ENCODE measurements around the gene SLC8A2.

DNA sequence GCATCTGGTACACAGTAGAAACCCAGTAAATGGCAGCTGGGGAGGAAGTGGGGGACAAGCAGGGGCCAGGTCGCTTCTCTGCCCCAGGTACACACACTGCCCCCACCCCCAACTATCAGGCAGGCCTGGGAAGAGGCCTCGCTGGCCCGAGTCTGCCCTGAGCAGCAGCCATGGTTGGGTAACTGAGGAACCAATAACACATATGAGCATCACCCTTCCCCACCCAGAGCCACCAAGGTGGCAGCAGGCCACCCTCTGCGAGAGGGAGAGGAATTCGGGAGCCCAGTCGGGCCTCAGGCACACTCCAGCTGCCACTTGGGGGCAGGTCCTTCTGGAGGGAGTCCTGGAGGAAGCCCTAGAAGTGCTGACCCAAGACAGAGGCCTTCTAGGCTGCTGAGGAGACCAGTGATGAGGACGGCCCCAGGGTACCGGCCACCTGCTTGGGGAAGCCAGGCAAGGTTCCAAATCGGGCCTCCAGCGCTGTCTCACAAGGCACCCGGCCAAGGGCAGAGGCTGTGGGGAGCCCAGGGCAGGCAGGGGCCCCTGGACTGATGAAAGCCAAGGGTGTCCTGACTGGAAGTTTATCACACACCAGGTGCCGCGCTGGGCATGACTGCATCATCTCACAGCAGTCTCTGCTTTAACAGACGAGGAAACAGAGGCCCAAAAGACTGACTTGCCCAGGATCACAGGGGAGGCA lies 26.3 kb upstream of the SLC8A2 start:
- TF ChIP-seq, protein P1, sequence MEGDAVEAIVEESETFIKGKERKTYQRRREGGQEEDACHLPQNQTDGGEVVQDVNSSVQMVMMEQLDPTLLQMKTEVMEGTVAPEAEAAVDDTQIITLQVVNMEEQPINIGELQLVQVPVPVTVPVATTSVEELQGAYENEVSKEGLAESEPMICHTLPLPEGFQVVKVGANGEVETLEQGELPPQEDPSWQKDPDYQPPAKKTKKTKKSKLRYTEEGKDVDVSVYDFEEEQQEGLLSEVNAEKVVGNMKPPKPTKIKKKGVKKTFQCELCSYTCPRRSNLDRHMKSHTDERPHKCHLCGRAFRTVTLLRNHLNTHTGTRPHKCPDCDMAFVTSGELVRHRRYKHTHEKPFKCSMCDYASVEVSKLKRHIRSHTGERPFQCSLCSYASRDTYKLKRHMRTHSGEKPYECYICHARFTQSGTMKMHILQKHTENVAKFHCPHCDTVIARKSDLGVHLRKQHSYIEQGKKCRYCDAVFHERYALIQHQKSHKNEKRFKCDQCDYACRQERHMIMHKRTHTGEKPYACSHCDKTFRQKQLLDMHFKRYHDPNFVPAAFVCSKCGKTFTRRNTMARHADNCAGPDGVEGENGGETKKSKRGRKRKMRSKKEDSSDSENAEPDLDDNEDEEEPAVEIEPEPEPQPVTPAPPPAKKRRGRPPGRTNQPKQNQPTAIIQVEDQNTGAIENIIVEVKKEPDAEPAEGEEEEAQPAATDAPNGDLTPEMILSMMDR (conservative IDR thresholded peaks at IDR 0.05; ENCODE audit: low read depth, low read length): no peak
- TF ChIP-seq MAZ (IDR thresholded peaks at IDR 0.05; ENCODE audit: borderline replicate concordance, low read depth, low read length) (no peak), BHLHE40 (IDR thresholded peaks at IDR 0.05; ENCODE audit: low read depth, low read length) (no peak), CEBPB (IDR thresholded peaks at IDR 0.05; ENCODE audit: low read depth, low read length) (no peak), MXI1 (IDR thresholded peaks at IDR 0.05; ENCODE audit: borderline replicate concordance, low read depth, low read length) (no peak), SMC3 (IDR thresholded peaks at IDR 0.05; ENCODE audit: low read depth, low read length) (no peak), POLR2A (IDR thresholded peaks at IDR 0.05; ENCODE audit: low read depth, low read length) (no peak), NFE2L2 (IDR thresholded peaks at IDR 0.05; ENCODE audit: low read depth, low read length) (no peak), RAD21 (IDR thresholded peaks at IDR 0.05; ENCODE audit: low read length) (no peak), CHD1 (IDR thresholded peaks at IDR 0.05; ENCODE audit: low read depth, low read length) (no peak)
- TF ChIP-seq, protein P2, sequence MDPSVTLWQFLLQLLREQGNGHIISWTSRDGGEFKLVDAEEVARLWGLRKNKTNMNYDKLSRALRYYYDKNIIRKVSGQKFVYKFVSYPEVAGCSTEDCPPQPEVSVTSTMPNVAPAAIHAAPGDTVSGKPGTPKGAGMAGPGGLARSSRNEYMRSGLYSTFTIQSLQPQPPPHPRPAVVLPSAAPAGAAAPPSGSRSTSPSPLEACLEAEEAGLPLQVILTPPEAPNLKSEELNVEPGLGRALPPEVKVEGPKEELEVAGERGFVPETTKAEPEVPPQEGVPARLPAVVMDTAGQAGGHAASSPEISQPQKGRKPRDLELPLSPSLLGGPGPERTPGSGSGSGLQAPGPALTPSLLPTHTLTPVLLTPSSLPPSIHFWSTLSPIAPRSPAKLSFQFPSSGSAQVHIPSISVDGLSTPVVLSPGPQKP (IDR thresholded peaks at IDR 0.05; ENCODE audit: borderline replicate concordance, low read depth, low read length): no peak

Data from IMR-90 (cell line).